Type B pancreatic cell (in vitro differentiated cells): ENCODE results near the gene LIPM. TPM values are rescaled to one million over a fixed set of nuclear protein-coding genes. Genes with fewer than 3 reads are reported as not detected.

Source experiments
- DNase-seq: peaks from one replicate; pipeline ENCODE4 v3.0.0; 2021; ENCODE audit warnings: mixed read lengths; ENCODE audit not compliant: unreplicated experiment; ENCODE audit errors: extremely low spot score
- H3K27ac Mint-ChIP-seq: 2 replicates; pipeline ENCODE4 v1.8.0; 2021; ENCODE audit warnings: mild to moderate bottlenecking, mixed read lengths
- H3K27me3 Mint-ChIP-seq: 2 replicates; pipeline ENCODE4 v1.8.0; 2021; ENCODE audit warnings: mixed read lengths
- H3K36me3 Mint-ChIP-seq: 2 replicates; pipeline ENCODE4 v1.8.0; 2021; ENCODE audit warnings: mixed read lengths
- H3K4me1 Mint-ChIP-seq: one replicate; pipeline ENCODE4 v1.8.0; 2021; ENCODE audit warnings: mixed read lengths; ENCODE audit not compliant: unreplicated experiment
- H3K4me3 Mint-ChIP-seq: 2 replicates; pipeline ENCODE4 v1.8.0; 2021; ENCODE audit warnings: mild to moderate bottlenecking, mixed read lengths
- H3K9me3 Mint-ChIP-seq: 2 replicates; pipeline ENCODE4 v1.8.0; 2021; ENCODE audit warnings: mixed read lengths
- total RNA-seq: library from RNA; stranded (reverse); gene quantifications from 2 replicates; pipeline ENCODE4 v1.2.1, GENCODE V29; 2021; ENCODE audit warnings: low replicate concordance
- TF ChIP-seq, protein P1 (sequence below): fragments of 200-600 bp; sonication (generic); conservative IDR thresholded peaks from 2 replicates; pipeline ENCODE4 v1.5.0; 2021; ENCODE audit warnings: antibody characterized with exemption, mild to moderate bottlenecking

The LIPM gene
- total RNA-seq, 1 donor from 2014 or later: not detected

DNA sequence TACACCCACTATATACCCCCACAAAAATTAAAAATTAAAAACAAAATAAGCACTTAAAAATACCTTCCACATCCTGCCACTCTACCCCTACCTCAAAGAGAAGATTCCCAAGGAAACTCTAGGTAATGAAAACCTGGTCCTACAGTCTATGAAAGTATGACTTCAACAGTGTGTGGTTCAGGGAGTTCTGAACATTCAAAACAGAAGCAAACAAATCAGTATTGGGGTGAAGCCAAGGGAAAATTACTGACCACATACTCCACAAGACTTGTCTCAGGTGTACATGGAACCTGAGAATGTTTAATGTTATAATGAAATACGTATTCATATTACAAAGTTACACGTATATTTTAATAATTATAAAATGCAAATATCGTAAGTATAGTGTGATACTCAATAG, 20.3 kb upstream of the LIPM start:
- H3K36me3 Mint-ChIP-seq: no peaks in the 10 kb centered on the region
- TF ChIP-seq, protein P1, sequence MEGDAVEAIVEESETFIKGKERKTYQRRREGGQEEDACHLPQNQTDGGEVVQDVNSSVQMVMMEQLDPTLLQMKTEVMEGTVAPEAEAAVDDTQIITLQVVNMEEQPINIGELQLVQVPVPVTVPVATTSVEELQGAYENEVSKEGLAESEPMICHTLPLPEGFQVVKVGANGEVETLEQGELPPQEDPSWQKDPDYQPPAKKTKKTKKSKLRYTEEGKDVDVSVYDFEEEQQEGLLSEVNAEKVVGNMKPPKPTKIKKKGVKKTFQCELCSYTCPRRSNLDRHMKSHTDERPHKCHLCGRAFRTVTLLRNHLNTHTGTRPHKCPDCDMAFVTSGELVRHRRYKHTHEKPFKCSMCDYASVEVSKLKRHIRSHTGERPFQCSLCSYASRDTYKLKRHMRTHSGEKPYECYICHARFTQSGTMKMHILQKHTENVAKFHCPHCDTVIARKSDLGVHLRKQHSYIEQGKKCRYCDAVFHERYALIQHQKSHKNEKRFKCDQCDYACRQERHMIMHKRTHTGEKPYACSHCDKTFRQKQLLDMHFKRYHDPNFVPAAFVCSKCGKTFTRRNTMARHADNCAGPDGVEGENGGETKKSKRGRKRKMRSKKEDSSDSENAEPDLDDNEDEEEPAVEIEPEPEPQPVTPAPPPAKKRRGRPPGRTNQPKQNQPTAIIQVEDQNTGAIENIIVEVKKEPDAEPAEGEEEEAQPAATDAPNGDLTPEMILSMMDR: no peak
- no peaks in the 10 kb centered on the region for H3K9me3 Mint-ChIP-seq
- no peaks in the 10 kb centered on the region for H3K4me1 Mint-ChIP-seq
- H3K4me3 Mint-ChIP-seq: no peak overlapping the region
- H3K27ac Mint-ChIP-seq: no peak overlapping the region
- DNase-seq: no peak
- H3K27me3 Mint-ChIP-seq: no peaks in the 10 kb centered on the region

DNA sequence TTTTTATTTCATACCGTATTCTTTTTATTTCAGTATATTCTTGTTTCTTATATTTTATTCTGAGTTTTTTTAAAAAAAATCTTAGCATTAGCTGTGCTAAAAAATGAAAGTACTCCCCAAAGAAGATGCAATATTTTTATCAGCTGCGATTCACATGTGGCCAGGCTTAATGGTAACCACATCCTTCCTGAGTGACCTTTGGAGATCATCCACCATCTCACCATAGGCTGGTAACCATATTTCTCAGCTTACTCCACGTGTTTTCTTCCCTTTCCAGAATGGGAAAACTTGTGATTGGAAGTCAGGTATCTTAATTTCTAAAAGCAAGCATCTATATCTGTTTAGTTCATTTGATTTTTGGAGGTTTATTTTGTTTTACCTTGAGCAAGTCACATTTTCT, 18.8 kb upstream of the LIPM start:
- Mint-ChIP-seq H3K4me1 (no peaks in the 10 kb centered on the region), H3K27me3 (no peaks in the 10 kb centered on the region), H3K9me3 (no peaks in the 10 kb centered on the region), H3K27ac (no peak overlapping the region), H3K36me3 (no peaks in the 10 kb centered on the region), H3K4me3 (no peak overlapping the region)
- TF ChIP-seq, protein P1: no peak
- DNase-seq: no peak

DNA sequence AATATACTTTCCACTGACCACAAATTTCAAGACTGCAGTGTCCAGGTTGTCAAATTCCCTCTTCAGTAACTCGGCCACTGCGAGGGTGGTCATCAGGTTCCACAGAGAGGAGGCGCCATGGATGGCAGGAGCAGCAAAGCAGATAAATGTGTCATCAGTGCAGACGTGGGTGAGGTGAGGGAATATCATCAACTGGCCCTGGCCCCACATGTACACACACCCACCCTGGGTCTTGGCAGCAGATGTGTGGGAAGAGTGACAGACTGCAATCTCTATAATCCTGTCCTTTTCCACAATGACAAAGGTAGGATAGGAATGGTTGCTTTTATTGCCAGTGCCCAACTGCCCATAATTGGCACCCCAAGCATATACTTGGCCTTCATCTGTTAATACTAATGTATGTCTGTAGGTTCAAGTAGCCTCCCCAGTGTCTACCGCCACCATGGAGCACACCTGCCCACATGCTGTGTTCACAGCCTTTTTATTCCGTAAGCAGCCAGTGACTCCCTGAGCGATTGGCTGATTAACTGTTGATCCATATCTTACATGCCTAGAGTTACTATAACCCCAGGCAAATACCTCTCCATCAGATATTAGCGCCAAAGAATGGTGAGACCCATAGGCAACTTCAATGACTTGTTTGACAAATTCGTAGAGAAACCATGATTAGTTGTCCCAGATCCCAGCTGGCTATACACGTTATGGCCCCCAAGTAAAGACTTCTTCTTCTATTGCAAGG, 16.3 kb upstream of the LIPM start:
- DNase-seq: no peak
- Mint-ChIP-seq H3K27ac (no peak overlapping the region), H3K36me3 (no peaks in the 10 kb centered on the region), H3K9me3 (no peaks in the 10 kb centered on the region), H3K27me3 (no peaks in the 10 kb centered on the region), H3K4me3 (no peak overlapping the region), H3K4me1 (peaks cover 8% of the 10 kb centered on the region)
- TF ChIP-seq, protein P1: no peak

DNA sequence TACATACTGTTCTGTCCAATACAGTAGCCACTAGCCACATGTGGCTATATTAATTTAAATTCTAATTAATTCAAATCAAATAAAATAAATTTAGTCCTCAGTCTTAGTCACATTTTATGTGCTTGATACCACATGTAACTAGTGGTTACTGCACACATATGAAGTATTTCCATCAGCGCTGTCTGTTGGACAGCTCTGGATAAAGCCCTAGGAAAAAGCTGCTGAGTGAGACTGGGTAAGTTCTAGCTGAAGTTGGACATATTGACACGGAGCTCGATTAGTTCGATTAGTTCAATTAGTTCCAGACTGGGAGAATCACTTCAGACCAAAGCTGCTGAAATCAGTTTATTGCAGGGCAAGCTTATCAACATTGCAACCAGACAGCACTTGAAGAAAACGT, 15.1 kb upstream of the LIPM start:
- peaks cover 8% of the 10 kb centered on the region for H3K4me1 Mint-ChIP-seq
- DNase-seq: no peak
- H3K4me3 Mint-ChIP-seq: no peak overlapping the region
- H3K36me3 Mint-ChIP-seq: no peaks in the 10 kb centered on the region
- TF ChIP-seq, protein P1: no peak
- no peaks in the 10 kb centered on the region for H3K9me3 Mint-ChIP-seq
- H3K27ac Mint-ChIP-seq: no peak overlapping the region
- H3K27me3 Mint-ChIP-seq: no peaks in the 10 kb centered on the region

DNA sequence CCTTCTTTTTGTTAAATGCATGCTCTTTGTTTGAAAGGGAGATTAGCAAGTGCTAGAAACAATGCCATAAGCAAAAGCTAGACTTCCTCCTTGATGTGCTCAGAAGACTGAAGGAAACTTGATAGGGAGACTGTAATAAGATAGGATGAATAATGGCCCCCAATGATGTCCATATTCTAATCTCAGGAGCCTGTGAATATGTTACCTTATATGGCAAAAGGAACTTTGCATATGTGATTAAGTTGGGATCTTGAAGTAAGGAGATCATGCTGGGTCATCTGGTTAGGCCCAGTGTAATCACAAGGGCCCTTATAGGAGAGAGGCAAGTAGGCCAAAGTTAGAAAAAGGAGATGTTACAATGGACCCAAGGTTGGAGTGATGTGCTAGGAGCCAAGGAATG, 13.6 kb upstream of the LIPM start:
- DNase-seq: no peak
- no peak overlapping the region for H3K27ac Mint-ChIP-seq
- no peaks in the 10 kb centered on the region for H3K27me3 Mint-ChIP-seq
- no peaks in the 10 kb centered on the region for H3K36me3 Mint-ChIP-seq
- peaks cover 8% of the 10 kb centered on the region for H3K4me1 Mint-ChIP-seq
- no peaks in the 10 kb centered on the region for H3K9me3 Mint-ChIP-seq
- TF ChIP-seq, protein P1: no peak
- H3K4me3 Mint-ChIP-seq: no peak overlapping the region
